HL-60 (cell line): ENCODE data around the gene LRMDA.

ENCODE experiments used
- CTCF ChIP-seq: IDR thresholded peaks from one replicate; pipeline ENCODE4 v1.5.1; 2011; ENCODE audit warnings: low read length, control low read depth, inconsistent platforms; ENCODE audit not compliant: insufficient read depth
- GABPA ChIP-seq: IDR thresholded peaks from 2 replicates; pipeline ENCODE4 v1.6.1; 2012; ENCODE audit warnings: low read depth
- POLR2AphosphoS5 ChIP-seq: IDR thresholded peaks from 2 replicates; pipeline ENCODE4 v1.6.1; 2012; ENCODE audit warnings: low read depth
- REST ChIP-seq: IDR thresholded peaks from 2 replicates; pipeline ENCODE4 v1.6.1; 2012; ENCODE audit warnings: low read depth; ENCODE audit not compliant: insufficient replicate concordance
- SPI1 ChIP-seq: IDR thresholded peaks from 2 replicates; pipeline ENCODE4 v1.6.1; 2012; ENCODE audit warnings: low read depth, mild to moderate bottlenecking, borderline replicate concordance

GRCh38 chr10:76000550-76000949 is 569.1 kb downstream of the LRMDA start:
- TF ChIP-seq POLR2AphosphoS5 (no peak), CTCF (no peak), SPI1 (no peak), REST (no peak), GABPA (no peak)
